ENCODE results near the gene DPH1. TPM values are rescaled to one million over a fixed set of nuclear protein-coding genes. Genes with fewer than 3 reads are reported as not detected.

Gene DPH1
- total RNA-seq, 2 donors from 2014 or later = 36.9 to 40.2 TPM

- Mint-ChIP-seq H3K27ac (no peak overlapping the region), H3K27me3 (peaks cover 4% of the 10 kb centered on the region), H3K9me3 (no peaks in the 10 kb centered on the region), H3K36me3 (ENCODE audit: low read depth) (peaks cover 48% of the 10 kb centered on the region), H3K4me1 (peaks cover 4% of the 10 kb centered on the region), H3K4me3 (peak overlapping the region; percentile 19)
- ATAC-seq (replicated peaks) = no peak
Measured at GRCh38 chr17:2057175-2057759, 27.3 kb downstream of the DPH1 start.

- no peaks in the 10 kb centered on the region for H3K9me3 Mint-ChIP-seq
- peaks cover 4% of the 10 kb centered on the region for H3K4me1 Mint-ChIP-seq
- peaks cover 55% of the 10 kb centered on the region for H3K36me3 Mint-ChIP-seq (ENCODE audit: low read depth)
- H3K27ac Mint-ChIP-seq = no peak overlapping the region
- no peak for ATAC-seq (replicated peaks)
- peaks cover 4% of the 10 kb centered on the region for H3K27me3 Mint-ChIP-seq
- H3K4me3 Mint-ChIP-seq = peak overlapping the region; percentile 19
Measured at GRCh38 chr17:2057760-2058585, 28.0 kb downstream of the DPH1 start.

- no peaks in the 10 kb centered on the region for H3K9me3 Mint-ChIP-seq
- H3K4me1 Mint-ChIP-seq = peaks cover 2% of the 10 kb centered on the region
- peaks cover 4% of the 10 kb centered on the region for H3K27me3 Mint-ChIP-seq
- peak overlapping the region; percentile 13 for H3K27ac Mint-ChIP-seq
- H3K36me3 Mint-ChIP-seq (ENCODE audit: low read depth) = peaks cover 64% of the 10 kb centered on the region
- peak overlapping the region; percentile 57 for H3K4me3 Mint-ChIP-seq
- ATAC-seq (replicated peaks) = no peak
Measured at GRCh38 chr17:2058586-2059546, 28.9 kb downstream of the DPH1 start.

GRCh38 chr17:2059547-2060384 lies 29.8 kb downstream of the DPH1 start:
- peak overlapping the region; percentile 13 for H3K27ac Mint-ChIP-seq
- H3K4me3 Mint-ChIP-seq = peak overlapping the region; percentile 57
- no peaks in the 10 kb centered on the region for H3K9me3 Mint-ChIP-seq
- peaks cover 8% of the 10 kb centered on the region for H3K4me1 Mint-ChIP-seq
- peaks cover 73% of the 10 kb centered on the region for H3K36me3 Mint-ChIP-seq (ENCODE audit: low read depth)
- peaks cover 4% of the 10 kb centered on the region for H3K27me3 Mint-ChIP-seq
- no peak for ATAC-seq (replicated peaks)

GRCh38 chr17:2060385-2060658 lies 30.4 kb downstream of the DPH1 start:
- peaks cover 11% of the 10 kb centered on the region for H3K4me1 Mint-ChIP-seq
- no peak overlapping the region for H3K4me3 Mint-ChIP-seq
- no peak overlapping the region for H3K27ac Mint-ChIP-seq
- ATAC-seq (replicated peaks) = no peak
- H3K36me3 Mint-ChIP-seq (ENCODE audit: low read depth) = peaks cover 79% of the 10 kb centered on the region
- H3K27me3 Mint-ChIP-seq = peaks cover 4% of the 10 kb centered on the region
- no peaks in the 10 kb centered on the region for H3K9me3 Mint-ChIP-seq

GRCh38 chr17:2060681-2061440 lies 30.9 kb downstream of the DPH1 start:
- no peak overlapping the region for H3K4me3 Mint-ChIP-seq
- no peak overlapping the region for H3K27ac Mint-ChIP-seq
- peaks cover 84% of the 10 kb centered on the region for H3K36me3 Mint-ChIP-seq (ENCODE audit: low read depth)
- no peak for ATAC-seq (replicated peaks)
- H3K9me3 Mint-ChIP-seq = no peaks in the 10 kb centered on the region
- H3K4me1 Mint-ChIP-seq = peaks cover 11% of the 10 kb centered on the region
- peaks cover 4% of the 10 kb centered on the region for H3K27me3 Mint-ChIP-seq

- Mint-ChIP-seq H3K4me3 (no peak overlapping the region), H3K27ac (no peak overlapping the region), H3K27me3 (peaks cover 4% of the 10 kb centered on the region), H3K9me3 (no peaks in the 10 kb centered on the region), H3K4me1 (peaks cover 14% of the 10 kb centered on the region), H3K36me3 (ENCODE audit: low read depth) (peaks cover 88% of the 10 kb centered on the region)
- ATAC-seq (replicated peaks) = no peak
Measured at GRCh38 chr17:2061441-2061958, 31.5 kb downstream of the DPH1 start.

GRCh38 chr17:2062571-2063183 lies 32.7 kb downstream of the DPH1 start:
- peaks cover 4% of the 10 kb centered on the region for H3K27me3 Mint-ChIP-seq
- H3K4me3 Mint-ChIP-seq = no peak overlapping the region
- ATAC-seq (replicated peaks) = no peak
- H3K9me3 Mint-ChIP-seq = no peaks in the 10 kb centered on the region
- no peak overlapping the region for H3K27ac Mint-ChIP-seq
- peaks cover 14% of the 10 kb centered on the region for H3K4me1 Mint-ChIP-seq
- H3K36me3 Mint-ChIP-seq (ENCODE audit: low read depth) = peaks cover 95% of the 10 kb centered on the region

- no peak overlapping the region for H3K27ac Mint-ChIP-seq
- no peak for ATAC-seq (replicated peaks)
- H3K36me3 Mint-ChIP-seq (ENCODE audit: low read depth) = peaks cover 95% of the 10 kb centered on the region
- peaks cover 4% of the 10 kb centered on the region for H3K27me3 Mint-ChIP-seq
- peaks cover 15% of the 10 kb centered on the region for H3K4me1 Mint-ChIP-seq
- no peak overlapping the region for H3K4me3 Mint-ChIP-seq
- H3K9me3 Mint-ChIP-seq = no peaks in the 10 kb centered on the region
Measured at GRCh38 chr17:2063261-2064146, 33.6 kb downstream of the DPH1 start.

- ATAC-seq (replicated peaks) = no peak
- peaks cover 100% of the 10 kb centered on the region for H3K36me3 Mint-ChIP-seq (ENCODE audit: low read depth)
- no peaks in the 10 kb centered on the region for H3K9me3 Mint-ChIP-seq
- H3K4me1 Mint-ChIP-seq = peaks cover 21% of the 10 kb centered on the region
- H3K27ac Mint-ChIP-seq = peak overlapping the region; percentile 61
- H3K27me3 Mint-ChIP-seq = peaks cover 4% of the 10 kb centered on the region
- H3K4me3 Mint-ChIP-seq = no peak overlapping the region
Measured at GRCh38 chr17:2064147-2064489, 34.2 kb downstream of the DPH1 start.

GRCh38 chr17:2064520-2064971 lies 34.6 kb downstream of the DPH1 start:
- H3K27ac Mint-ChIP-seq = peak overlapping the region; percentile 61
- H3K36me3 Mint-ChIP-seq (ENCODE audit: low read depth) = peaks cover 100% of the 10 kb centered on the region
- H3K27me3 Mint-ChIP-seq = peaks cover 1% of the 10 kb centered on the region
- ATAC-seq (replicated peaks) = no peak
- peaks cover 23% of the 10 kb centered on the region for H3K4me1 Mint-ChIP-seq
- no peaks in the 10 kb centered on the region for H3K9me3 Mint-ChIP-seq
- H3K4me3 Mint-ChIP-seq = peak overlapping the region; percentile 10
